Measurements from ENCODE around the gene IGF2R.

IGF2R gene

GRCh38 chr6:160076009-160076408, 107.1 kb downstream of the IGF2R start:
- H3K9me3 ChIP-seq (ENCODE audit: control insufficient read depth, low read depth, low read length), result no peaks in the 10 kb centered on the region
- H3K27ac ChIP-seq (ENCODE audit: low read length), result no peak overlapping the region
- peaks cover 86% of the 10 kb centered on the region for H3K36me3 ChIP-seq (ENCODE audit: control insufficient read depth, low read depth, low read length)
- H3K4me1 ChIP-seq (ENCODE audit: control insufficient read depth, low read depth, low read length), result no peaks in the 10 kb centered on the region
- H3K4me3 ChIP-seq (ENCODE audit: low read length), result no peak overlapping the region
- H3K27me3 ChIP-seq (ENCODE audit: control insufficient read depth, insufficient read depth, low read length), result no peaks in the 10 kb centered on the region
- H3K9ac ChIP-seq (ENCODE audit: low read length), result no peak overlapping the region

- Histone ChIP-seq H3K4me1 (ENCODE audit: control insufficient read depth, low read depth, low read length) (no peaks in the 10 kb centered on the region), H3K9me3 (ENCODE audit: control insufficient read depth, low read depth, low read length) (no peaks in the 10 kb centered on the region), H3K4me3 (ENCODE audit: low read length) (no peak overlapping the region), H3K27ac (ENCODE audit: low read length) (no peak overlapping the region), H3K36me3 (ENCODE audit: control insufficient read depth, low read depth, low read length) (peaks cover 82% of the 10 kb centered on the region), H3K9ac (ENCODE audit: low read length) (no peak overlapping the region), H3K27me3 (ENCODE audit: control insufficient read depth, insufficient read depth, low read length) (no peaks in the 10 kb centered on the region)
These were observed 108.1 kb downstream of the IGF2R start for GRCh38 chr6:160077024-160077423.

- no peak overlapping the region for H3K9ac ChIP-seq (ENCODE audit: low read length)
- peaks cover 77% of the 10 kb centered on the region for H3K36me3 ChIP-seq (ENCODE audit: control insufficient read depth, low read depth, low read length)
- H3K27me3 ChIP-seq (ENCODE audit: control insufficient read depth, insufficient read depth, low read length), result no peaks in the 10 kb centered on the region
- H3K4me1 ChIP-seq (ENCODE audit: control insufficient read depth, low read depth, low read length), result no peaks in the 10 kb centered on the region
- H3K27ac ChIP-seq (ENCODE audit: low read length), result no peak overlapping the region
- H3K4me3 ChIP-seq (ENCODE audit: low read length), result no peak overlapping the region
- H3K9me3 ChIP-seq (ENCODE audit: control insufficient read depth, low read depth, low read length), result no peaks in the 10 kb centered on the region
These were observed 108.6 kb downstream of the IGF2R start for GRCh38 chr6:160077526-160077925.

- H3K27ac ChIP-seq (ENCODE audit: low read length), result no peak overlapping the region
- H3K4me1 ChIP-seq (ENCODE audit: control insufficient read depth, low read depth, low read length), result no peaks in the 10 kb centered on the region
- no peak overlapping the region for H3K4me3 ChIP-seq (ENCODE audit: low read length)
- H3K9me3 ChIP-seq (ENCODE audit: control insufficient read depth, low read depth, low read length), result no peaks in the 10 kb centered on the region
- H3K9ac ChIP-seq (ENCODE audit: low read length), result no peak overlapping the region
- peaks cover 71% of the 10 kb centered on the region for H3K36me3 ChIP-seq (ENCODE audit: control insufficient read depth, low read depth, low read length)
- H3K27me3 ChIP-seq (ENCODE audit: control insufficient read depth, insufficient read depth, low read length), result no peaks in the 10 kb centered on the region
These were observed 110.2 kb downstream of the IGF2R start for GRCh38 chr6:160078883-160079685.

- Histone ChIP-seq H3K4me3 (ENCODE audit: low read length) (no peak overlapping the region), H3K4me1 (ENCODE audit: control insufficient read depth, low read depth, low read length) (no peaks in the 10 kb centered on the region), H3K9me3 (ENCODE audit: control insufficient read depth, low read depth, low read length) (no peaks in the 10 kb centered on the region), H3K9ac (ENCODE audit: low read length) (no peak overlapping the region), H3K27ac (ENCODE audit: low read length) (no peak overlapping the region), H3K27me3 (ENCODE audit: control insufficient read depth, insufficient read depth, low read length) (no peaks in the 10 kb centered on the region), H3K36me3 (ENCODE audit: control insufficient read depth, low read depth, low read length) (peaks cover 72% of the 10 kb centered on the region)
These were observed 110.8 kb downstream of the IGF2R start for GRCh38 chr6:160079686-160080043.

- Histone ChIP-seq H3K9me3 (ENCODE audit: control insufficient read depth, low read depth, low read length) (no peaks in the 10 kb centered on the region), H3K27me3 (ENCODE audit: control insufficient read depth, insufficient read depth, low read length) (no peaks in the 10 kb centered on the region), H3K9ac (ENCODE audit: low read length) (no peak overlapping the region), H3K27ac (ENCODE audit: low read length) (no peak overlapping the region), H3K4me3 (ENCODE audit: low read length) (no peak overlapping the region), H3K4me1 (ENCODE audit: control insufficient read depth, low read depth, low read length) (no peaks in the 10 kb centered on the region), H3K36me3 (ENCODE audit: control insufficient read depth, low read depth, low read length) (peaks cover 74% of the 10 kb centered on the region)
These were observed 111.2 kb downstream of the IGF2R start for GRCh38 chr6:160080097-160080496.

GRCh38 chr6:160081398-160081797, 112.5 kb downstream of the IGF2R start:
- no peak overlapping the region for H3K27ac ChIP-seq (ENCODE audit: low read length)
- no peaks in the 10 kb centered on the region for H3K27me3 ChIP-seq (ENCODE audit: control insufficient read depth, insufficient read depth, low read length)
- peaks cover 75% of the 10 kb centered on the region for H3K36me3 ChIP-seq (ENCODE audit: control insufficient read depth, low read depth, low read length)

GRCh38 chr6:160082627-160083026, 113.7 kb downstream of the IGF2R start:
- H3K27ac ChIP-seq (ENCODE audit: low read length), result no peak overlapping the region
- H3K27me3 ChIP-seq (ENCODE audit: control insufficient read depth, insufficient read depth, low read length), result no peaks in the 10 kb centered on the region
- H3K4me3 ChIP-seq (ENCODE audit: low read length), result no peak overlapping the region
- no peaks in the 10 kb centered on the region for H3K4me1 ChIP-seq (ENCODE audit: control insufficient read depth, low read depth, low read length)
- no peak overlapping the region for H3K9ac ChIP-seq (ENCODE audit: low read length)
- H3K9me3 ChIP-seq (ENCODE audit: control insufficient read depth, low read depth, low read length), result no peaks in the 10 kb centered on the region
- peaks cover 75% of the 10 kb centered on the region for H3K36me3 ChIP-seq (ENCODE audit: control insufficient read depth, low read depth, low read length)

More at GRCh38 chr6:160081398-160081797, 112.5 kb downstream of the IGF2R start:
- Histone ChIP-seq H3K4me3 (ENCODE audit: low read length) (no peak overlapping the region), H3K9ac (ENCODE audit: low read length) (no peak overlapping the region), H3K9me3 (ENCODE audit: control insufficient read depth, low read depth, low read length) (no peaks in the 10 kb centered on the region), H3K4me1 (ENCODE audit: control insufficient read depth, low read depth, low read length) (no peaks in the 10 kb centered on the region)

GRCh38 chr6:160084198-160084776, 115.4 kb downstream of the IGF2R start:
- no peak overlapping the region for H3K4me3 ChIP-seq (ENCODE audit: low read length)
- H3K9ac ChIP-seq (ENCODE audit: low read length), result no peak overlapping the region
- peaks cover 67% of the 10 kb centered on the region for H3K36me3 ChIP-seq (ENCODE audit: control insufficient read depth, low read depth, low read length)
- no peak overlapping the region for H3K27ac ChIP-seq (ENCODE audit: low read length)
- H3K9me3 ChIP-seq (ENCODE audit: control insufficient read depth, low read depth, low read length), result no peaks in the 10 kb centered on the region
- no peaks in the 10 kb centered on the region for H3K27me3 ChIP-seq (ENCODE audit: control insufficient read depth, insufficient read depth, low read length)
- H3K4me1 ChIP-seq (ENCODE audit: control insufficient read depth, low read depth, low read length), result no peaks in the 10 kb centered on the region

- H3K27me3 ChIP-seq (ENCODE audit: control insufficient read depth, insufficient read depth, low read length), result no peaks in the 10 kb centered on the region
- no peak overlapping the region for H3K27ac ChIP-seq (ENCODE audit: low read length)
- peaks cover 67% of the 10 kb centered on the region for H3K36me3 ChIP-seq (ENCODE audit: control insufficient read depth, low read depth, low read length)
These were observed 116.3 kb downstream of the IGF2R start for GRCh38 chr6:160085226-160085625.

GRCh38 chr6:160085713-160086505, 117.0 kb downstream of the IGF2R start:
- no peak overlapping the region for H3K9ac ChIP-seq (ENCODE audit: low read length)
- H3K4me1 ChIP-seq (ENCODE audit: control insufficient read depth, low read depth, low read length), result no peaks in the 10 kb centered on the region
- H3K36me3 ChIP-seq (ENCODE audit: control insufficient read depth, low read depth, low read length), result peaks cover 69% of the 10 kb centered on the region
- no peaks in the 10 kb centered on the region for H3K27me3 ChIP-seq (ENCODE audit: control insufficient read depth, insufficient read depth, low read length)
- no peak overlapping the region for H3K4me3 ChIP-seq (ENCODE audit: low read length)
- no peak overlapping the region for H3K27ac ChIP-seq (ENCODE audit: low read length)
- H3K9me3 ChIP-seq (ENCODE audit: control insufficient read depth, low read depth, low read length), result no peaks in the 10 kb centered on the region

More at GRCh38 chr6:160085226-160085625, 116.3 kb downstream of the IGF2R start:
- no peak overlapping the region for H3K9ac ChIP-seq (ENCODE audit: low read length)
- H3K4me1 ChIP-seq (ENCODE audit: control insufficient read depth, low read depth, low read length), result no peaks in the 10 kb centered on the region
- no peak overlapping the region for H3K4me3 ChIP-seq (ENCODE audit: low read length)
- no peaks in the 10 kb centered on the region for H3K9me3 ChIP-seq (ENCODE audit: control insufficient read depth, low read depth, low read length)

Measured in iPS-18a (cell line).